HG02759 (cell line): ENCODE results near the gene TSKS.
"Not testable (repeated sequence)": the region's sequence is repeated elsewhere in the genome, so short reads cannot be mapped to it uniquely, and the experiment has no call there.

Experiments
- ATAC-seq: cut with Tn5 transposase; IDR thresholded peaks from one replicate; pipeline ENCODE4 v1.9.1; 2021; ENCODE audit warnings: mild to moderate bottlenecking, moderate library complexity; ENCODE audit not compliant: unreplicated experiment

The TSKS gene

DNA sequence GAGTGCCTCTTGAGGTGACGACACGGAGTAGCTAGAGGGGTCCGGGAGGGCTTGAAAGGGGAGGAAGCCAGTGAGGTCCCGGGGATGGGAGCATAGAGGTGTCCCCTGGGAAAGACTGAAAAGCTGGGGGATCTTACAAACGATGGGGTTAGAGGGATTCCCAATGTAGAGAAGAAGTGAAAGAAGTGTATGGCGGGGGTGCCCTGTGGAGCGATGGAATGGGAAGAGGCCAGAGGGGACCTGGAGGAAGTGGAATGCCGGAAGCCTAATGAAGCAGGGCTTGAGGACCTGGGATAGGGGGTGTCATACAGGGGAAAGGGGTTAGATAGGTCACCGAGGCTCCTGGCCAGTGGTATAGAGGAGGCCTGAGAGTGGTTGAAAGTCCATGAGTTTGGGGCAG is 4.3 kb upstream of the TSKS start:
- no peak for ATAC-seq

DNA sequence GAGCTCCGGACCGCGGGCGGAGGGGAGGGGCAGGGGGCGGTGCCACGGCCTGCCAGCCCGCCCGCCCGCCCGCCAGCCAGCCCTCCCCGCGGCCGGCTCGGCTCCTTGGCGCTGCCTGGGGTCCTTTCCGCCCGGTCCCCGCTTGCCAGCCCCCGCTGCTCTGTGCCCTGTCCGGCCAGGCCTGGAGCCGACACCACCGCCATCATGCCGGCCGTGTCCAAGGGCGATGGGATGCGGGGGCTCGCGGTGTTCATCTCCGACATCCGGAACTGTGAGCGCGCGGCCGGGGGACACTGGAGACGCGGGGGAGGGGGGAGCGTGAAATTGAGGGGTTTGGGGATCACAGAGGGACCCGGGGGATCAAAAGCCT is 3.8 kb upstream of the TSKS start, which contains the start of gene AP2A1:
TSS of gene AP2A1 (plus strand) at position 72 of the 370 bp plus-strand sequence. CDS start at position 205, 133 bp downstream.
- ATAC-seq: no peak

DNA sequence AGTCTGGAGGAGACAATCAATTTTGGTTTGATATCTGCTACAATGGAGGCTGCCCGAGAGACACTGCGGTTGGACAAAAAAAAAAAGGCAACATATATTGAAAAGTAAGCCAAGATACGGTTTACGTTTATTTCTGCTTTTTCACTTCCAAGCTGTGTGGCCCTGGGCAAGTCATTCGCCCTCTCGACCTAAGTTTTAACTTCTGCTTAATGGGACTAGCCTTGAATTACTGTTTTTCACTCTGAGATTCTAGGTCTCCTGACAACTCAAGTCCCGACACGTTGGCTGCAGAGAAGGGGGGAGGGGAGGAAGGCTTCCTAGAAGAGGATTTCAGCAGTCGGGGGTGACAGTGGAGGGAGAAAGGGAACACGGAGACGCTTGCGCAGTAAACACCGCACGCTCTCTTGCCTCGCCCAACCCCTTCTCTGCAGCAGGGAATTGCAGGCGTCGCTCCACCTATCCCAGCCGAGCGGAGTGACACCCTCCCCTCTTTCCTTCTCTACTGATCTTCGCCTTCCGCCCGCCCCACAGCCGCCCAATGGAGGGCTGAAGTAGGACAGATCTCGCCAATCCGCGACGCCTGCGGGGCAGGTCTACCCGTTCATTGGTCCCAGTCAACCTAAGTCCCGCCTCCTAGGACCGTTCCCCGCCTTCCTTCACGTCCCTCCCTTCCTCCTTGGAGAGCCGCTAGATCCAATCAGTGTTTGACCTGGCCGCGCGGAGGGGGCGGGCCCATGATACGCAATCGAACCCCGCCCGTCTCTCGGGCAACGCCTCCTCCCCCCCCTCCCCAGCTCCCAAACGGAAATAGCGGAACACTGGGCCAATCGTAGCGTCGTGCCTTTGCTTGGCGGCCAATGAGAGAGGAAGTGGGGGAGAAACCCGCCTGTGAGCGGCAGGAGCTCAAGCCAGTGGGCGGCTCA is 3.2 kb upstream of the TSKS start:
- ATAC-seq: peak; percentile 92

DNA sequence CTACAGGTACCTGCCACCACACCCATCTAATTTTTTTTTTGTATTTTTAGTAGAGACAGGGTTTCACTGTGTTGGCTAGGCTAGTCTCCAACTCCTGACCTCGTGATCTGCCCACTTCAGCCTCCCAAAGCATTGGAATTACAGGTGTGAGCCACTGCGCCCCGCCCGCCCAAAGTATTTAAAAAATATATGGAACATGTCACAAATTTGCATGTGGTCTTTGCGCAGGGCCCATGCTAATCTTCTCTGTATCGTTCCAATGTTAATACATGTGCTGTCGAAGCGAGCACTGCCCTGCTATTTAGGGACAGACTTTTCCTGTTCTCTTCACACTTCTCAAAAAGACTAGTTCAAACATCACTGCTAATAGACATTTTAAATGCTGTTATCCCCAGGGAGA is 1.2 kb upstream of the TSKS start:
- no peak for ATAC-seq

DNA sequence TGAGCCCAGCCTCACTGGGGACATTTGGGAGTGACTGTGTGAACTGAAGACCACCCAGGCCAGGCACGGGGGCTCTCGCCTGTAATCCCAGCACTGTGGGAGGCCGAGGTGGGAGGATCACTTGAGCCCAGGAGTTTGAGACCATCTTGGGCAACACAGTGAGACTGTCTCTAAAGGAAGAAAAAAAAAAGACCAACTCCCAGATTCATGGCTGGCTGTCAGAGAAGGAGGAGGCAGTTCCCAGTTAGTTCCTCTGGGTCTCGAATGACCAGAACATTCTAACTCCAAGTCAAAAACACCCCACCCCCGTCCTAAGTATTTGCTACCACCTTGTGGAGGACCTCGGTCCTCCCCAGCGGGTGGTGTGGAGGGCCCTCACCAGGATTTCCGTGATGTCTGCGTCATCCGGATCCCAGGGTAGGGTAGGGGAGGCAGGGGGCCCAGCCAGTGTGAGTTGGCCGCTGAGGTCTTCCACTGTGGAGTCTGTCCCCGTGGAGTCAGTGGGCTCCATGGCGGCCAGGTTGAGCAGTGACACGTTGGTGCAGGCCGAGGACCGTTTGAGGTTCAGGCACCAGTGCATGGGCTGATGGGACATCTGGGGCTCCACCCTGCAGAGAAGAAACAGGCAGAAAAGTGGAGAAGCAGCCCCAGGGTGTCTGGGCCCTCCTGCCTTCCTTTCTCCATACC is 1.3 kb downstream of the TSKS start:
- no peak for ATAC-seq

DNA sequence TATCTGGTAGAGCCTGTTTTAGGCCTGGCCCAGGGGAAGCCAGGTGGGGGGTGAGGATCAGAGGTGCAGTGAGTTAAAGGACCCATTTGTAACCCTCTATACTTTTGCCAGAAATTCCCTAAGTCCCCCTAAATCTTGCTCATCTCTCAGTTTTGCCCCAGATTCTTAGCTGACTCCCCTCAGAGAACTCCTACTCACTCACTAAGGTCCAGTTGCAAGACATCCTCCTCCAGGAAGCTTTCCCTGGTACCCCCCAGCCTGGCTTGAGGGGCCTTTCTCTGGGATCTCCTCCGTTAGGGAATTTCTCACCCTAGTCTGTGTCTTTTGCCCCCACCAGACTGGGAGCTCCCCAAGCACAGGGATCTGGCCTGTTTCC is 1.9 kb downstream of the TSKS start:
- ATAC-seq: no peak

DNA sequence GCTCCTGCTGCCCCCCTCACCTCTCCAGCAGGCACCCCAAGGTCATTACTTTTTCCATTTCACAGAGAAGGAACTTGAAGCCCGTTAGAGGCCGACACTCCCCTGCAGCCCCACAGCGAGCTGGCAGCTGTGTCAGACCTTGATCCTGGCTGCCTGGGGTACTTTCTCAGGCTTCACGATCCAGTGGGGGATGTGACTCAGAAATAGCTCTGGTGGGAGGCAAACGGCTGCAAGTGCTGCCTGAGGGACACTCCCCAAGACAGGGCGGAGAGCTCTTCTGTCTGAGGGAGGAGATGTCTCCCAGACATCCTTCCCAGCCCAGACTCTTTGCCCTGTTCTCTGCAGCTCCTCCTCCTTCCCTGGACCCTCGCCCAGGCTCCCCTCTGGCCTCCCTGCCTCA is 4.8 kb downstream of the TSKS start:
- ATAC-seq: no peak

DNA sequence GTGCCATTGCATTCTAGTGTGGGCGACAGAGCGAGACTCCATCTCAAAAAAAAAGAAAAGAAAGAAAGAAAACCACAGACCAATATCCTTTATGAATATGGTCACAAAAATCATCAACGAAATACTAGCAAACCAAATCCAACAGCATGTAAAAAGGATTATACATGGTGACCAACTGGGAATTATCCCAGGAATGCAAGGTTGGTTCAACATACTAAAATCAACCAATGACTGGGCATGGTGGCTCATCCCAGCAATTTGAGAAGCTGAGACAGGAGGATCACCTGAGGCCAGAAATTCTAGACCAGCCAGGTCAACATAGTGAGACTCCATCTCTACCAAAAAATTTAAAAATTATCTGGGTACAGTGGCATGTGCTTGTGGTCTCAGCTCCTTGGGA is 7.2 kb downstream of the TSKS start:
- ATAC-seq: no peak

DNA sequence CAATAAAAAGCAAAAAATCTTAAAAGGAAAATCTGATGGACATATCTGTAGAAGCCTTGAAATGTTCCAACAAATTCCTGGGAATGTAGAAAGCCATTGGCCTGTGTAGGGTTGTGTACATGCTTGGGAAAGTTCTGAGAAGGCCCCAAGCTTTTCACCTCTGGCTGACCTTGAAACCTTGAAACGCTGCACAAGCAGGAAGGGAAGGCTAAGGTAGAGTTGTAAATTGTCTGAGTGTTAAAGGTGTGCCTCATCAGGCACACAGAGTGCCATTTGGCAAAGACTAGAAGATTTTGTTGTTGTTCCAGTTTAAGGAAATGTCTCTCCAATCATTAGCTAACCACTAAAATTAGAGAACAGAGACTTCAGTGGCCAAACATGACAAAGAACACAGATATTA is 10.4 kb downstream of the TSKS start:
- no peak for ATAC-seq

DNA sequence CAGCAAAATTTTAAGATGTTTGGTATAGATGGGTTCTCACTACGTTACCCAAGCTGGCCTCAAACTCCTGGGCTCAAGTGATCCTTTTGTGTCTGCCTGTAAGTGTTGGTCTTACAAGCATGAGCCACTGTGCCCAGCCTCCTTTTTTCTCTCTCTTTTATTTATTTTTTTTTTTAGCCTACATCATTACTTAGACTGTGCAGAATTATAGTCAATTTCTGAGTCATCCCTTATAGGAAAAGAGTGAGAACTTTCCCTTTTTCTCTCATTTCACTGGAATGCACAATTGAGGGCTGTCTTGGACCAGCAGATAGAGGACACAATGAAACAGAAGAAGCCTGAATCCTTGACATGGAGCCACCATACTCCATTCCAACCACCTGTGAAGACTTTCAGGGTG is 13.3 kb downstream of the TSKS start:
- no peak for ATAC-seq

DNA sequence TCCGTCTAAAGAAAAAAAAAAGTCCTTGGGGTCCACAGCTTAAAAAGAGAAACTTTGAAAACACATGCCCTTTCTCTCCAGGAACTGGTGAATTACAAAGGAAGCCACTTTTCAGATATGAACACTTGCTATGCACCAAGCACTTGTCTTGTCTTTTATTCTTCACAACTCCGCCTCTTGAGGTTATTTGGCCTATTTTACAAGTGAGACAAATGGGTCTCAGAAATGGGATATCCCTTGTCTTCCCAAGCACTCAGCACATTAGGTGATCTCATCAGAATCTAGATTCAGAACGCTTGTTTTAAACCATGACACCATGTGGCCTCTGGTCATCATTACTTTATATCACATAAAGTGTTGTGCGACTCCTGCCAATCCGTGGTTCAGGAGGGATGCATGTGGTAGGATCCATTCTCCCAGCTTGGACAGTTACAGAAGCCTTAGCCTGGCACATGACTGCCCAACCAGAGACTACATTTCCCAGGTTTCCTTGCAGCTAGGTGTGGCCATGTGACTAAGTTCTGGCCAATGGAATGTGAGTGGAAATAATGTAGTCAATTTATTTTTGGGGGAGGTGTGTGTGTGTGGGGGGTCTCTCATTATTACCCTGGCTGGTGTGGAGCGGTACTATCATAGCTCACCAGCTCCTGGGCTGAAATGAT is 13.9 kb downstream of the TSKS start:
- ATAC-seq: no peak

DNA sequence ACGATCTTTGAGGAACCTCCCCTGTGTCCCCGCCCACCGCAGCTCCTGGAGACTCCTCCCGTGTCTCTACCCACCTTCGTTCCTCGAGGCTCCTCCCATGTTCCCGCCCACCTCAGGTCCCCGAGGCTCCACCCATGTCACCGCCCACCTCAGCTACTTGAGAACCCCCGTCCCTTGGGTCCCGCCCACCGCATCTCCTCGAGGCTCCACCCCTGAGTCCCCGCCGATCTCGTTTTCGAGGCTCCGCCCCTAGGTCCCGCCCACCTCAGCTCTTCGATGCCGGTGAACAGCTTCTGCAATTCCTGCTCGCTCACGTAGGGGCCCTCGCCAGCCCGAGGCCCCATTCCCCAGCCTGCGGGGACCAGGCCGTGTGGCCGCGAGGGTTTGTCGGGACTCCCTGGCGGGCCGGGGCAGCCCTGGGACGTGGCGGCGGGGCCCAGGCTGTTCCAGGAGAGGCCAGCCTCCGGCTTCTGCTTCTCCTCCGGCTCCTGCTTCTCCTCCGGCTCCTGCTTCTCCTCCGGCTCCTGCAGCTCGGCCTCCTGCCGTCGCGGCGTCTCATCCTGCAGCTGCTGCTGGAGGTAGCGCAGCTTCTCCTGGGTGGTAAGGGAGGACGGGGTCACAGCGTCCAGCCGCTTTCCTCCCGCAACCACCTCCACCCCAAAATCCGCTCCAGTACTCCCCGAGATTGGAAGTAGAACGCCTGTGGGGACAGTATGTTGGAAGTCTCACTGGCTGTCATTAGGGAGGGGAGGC is 16.7 kb downstream of the TSKS start:
- ATAC-seq: no peak

DNA sequence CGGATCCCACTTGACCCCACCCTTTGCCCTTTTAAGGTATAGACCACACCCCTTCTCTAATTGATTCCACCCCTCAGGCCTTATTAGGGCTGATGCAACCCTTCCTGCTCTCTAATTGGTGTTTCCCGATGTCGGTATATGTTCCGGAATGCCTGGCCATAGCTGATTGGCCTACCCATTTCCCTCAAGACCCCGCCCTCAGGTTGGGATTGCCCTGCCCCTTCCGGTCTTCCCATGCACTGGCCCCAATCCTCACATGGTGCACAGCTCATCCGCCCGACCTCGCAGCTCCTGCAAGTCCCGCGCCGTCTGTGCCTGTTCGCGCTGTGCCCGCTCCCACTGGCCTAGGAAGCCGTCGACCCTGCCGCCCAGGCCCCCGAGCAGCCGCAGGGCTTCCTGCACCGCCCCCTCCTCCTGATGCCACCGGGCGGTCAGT is 18.1 kb downstream of the TSKS start:
- ATAC-seq: no peak

DNA sequence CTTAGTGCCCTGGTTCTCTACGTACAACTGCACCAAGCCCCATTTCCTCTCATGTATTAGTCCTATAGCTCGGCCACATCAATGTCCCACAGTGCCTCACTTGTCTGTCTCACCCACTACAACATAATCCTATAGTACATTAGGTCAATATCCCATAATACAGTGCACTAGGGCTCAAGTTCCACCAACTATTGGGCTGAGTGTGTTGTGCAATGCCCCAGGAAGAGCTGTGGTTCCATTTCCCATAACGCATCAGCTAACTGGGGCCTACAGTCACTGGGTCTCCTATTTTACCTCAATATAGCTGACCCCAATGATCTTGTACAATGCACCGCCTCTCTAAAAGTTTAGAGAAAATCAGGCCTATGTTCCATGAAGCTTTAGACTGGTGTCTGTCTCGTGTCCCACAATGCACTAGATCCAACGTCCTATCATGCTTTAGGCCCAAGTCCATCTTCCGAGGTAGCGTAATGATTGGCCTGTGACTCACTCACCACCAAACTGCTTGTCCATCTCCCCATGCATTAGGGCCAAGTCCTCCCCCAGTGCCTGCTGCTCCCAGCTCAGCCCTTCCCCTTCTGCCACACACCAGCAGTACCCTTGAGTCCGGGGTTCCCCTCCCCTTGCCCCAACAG is 21.8 kb downstream of the TSKS start:
- ATAC-seq: no peak

DNA sequence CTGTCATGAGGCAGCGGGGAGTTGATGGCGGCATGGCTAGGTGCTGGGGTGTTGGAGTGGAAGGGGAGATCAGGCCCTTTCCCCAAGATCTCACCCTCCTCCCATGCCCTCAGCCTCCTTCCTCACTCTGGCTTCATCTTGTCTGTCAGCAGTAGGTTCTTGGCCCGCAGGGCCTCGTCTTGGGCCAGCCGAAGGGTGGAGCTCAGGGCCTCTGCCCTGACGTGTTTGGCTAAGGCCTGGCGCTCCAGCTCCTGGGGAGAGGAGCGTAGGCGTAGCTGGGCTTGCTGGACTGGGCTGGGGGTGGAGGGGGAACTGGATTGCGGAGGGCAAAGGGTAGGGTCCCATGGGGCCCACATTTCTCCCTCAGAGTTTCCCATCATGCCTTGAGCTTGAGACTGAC is 23.2 kb downstream of the TSKS start:
- ATAC-seq: no peak

DNA sequence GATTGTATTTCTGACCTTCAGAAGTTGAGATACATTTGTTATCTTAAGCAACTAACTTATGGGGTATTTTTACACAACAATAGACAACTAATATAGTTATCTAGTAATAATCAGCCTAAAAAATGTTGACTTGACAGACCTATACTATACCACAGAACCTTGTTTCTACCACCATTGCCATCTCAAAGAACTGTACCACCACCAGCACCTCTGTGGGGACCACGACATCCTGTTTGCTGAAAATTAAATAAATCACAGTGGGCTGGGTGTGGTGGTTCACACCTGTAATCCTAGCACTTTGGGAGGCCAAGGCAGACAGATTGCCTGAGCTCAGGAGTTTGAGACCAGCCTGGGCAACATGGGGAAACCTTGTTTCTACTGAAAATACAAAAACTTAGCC is 24.0 kb downstream of the TSKS start:
- no peak for ATAC-seq

DNA sequence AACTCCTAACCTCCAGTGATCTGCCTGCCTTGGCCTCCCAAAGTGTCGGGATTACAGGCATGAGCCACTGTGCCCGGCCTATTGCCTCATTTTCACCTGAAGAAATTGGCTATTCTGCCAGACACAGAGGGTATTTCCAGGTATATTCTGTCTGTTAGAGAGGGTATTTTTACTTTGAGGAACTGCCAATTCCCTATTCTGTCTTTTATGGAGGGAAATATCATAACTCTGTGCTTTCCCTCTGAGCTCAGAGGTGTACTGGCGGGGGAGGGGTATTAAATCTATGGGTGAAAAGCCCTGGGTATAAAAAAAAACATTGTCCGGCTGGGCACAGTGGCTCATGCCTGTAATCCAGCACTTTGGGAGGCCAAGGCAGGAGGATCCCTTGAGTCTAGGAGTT is 24.8 kb downstream of the TSKS start:
- ATAC-seq: no peak

DNA sequence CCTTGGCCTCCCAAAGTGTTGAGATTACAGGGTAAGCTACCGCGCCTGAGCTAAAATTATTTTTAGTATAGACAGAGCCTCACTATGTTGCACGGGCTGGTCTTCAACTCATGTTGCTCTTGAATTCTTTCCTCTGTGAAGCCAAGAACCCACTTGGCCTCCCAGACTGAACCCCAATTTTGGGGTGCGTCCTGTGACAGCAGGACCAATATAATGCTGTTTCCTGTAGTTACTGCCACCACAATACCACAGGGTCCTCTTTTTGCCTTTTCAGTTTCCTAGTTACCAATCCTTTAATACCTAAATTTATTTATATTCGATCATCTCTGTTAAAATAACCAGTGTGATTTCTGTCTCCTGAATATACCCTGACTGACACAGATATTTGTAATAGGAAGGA is 32.9 kb downstream of the TSKS start:
- no peak for ATAC-seq

DNA sequence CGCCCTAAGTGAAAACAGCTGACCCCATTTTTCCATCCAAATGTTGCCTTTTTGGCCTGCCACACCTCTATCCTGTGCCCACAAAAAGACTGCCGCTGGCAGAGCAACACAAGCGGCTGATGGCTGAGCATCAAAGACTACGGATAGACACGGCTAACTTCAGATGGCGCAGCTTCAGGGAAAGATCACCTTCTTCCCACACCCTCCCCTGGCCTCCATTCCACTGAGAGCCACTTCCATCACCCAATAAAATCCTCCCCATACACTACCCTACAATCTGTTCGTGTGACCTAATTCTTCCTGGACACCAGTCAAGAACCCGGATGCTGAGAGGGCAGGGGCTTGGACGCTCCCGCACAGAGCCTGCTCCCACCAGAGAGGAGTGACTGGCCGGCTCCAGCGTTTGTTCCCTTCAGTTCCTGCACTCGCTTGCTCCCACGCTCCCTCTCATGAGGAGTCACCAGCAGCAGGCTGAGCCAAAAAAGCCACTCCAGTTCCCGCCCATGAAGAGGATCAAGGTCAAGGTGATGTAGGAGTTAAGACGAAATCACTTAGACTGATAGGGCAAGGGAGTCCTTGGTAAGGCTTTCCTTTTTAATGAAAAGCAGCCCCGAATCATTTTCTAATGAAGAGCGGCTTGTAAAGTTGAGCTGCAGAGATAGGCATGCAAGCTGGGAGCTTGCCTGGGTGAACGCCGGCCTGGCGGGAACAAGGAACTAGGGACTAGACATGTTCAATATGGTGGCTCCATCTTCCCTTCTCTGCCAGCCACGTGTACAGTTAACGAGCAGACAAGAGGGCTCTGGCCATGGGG is 35.7 kb downstream of the TSKS start:
- no peak for ATAC-seq

DNA sequence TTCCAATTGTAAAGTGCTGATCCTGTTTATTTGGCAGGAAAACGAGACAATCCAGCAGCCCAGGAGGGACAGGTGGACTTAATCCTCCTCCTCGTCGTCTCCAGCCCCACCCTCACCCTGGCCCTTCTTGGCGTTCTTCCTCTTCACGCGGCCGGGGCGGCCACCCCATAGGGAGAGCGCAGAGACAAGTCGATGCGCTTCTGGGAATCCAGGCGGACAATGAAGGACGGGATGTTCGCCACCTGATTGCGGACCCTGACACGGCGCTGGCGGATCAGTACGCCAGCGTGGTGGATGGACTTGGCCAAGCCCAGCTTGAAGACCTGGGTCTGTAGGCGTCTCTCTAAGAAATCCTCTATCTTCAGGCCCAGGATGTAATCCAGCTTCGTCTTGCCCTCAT is 43.7 kb downstream of the TSKS start:
- not testable (repeated sequence) for ATAC-seq
